Keratinocyte (primary cell): ENCODE data around the gene AKR1C2.
"Not testable (repeated sequence)": the region's sequence is repeated elsewhere in the genome, so short reads cannot be mapped to it uniquely, and the experiment has no call there.

Experiments used
- EZH2 ChIP-seq: IDR thresholded peaks from one replicate; pipeline ENCODE4 v1.6.1; 2012; ENCODE audit warnings: inconsistent platforms, mild to moderate bottlenecking, low read length, moderate library complexity
- TF ChIP-seq, protein P1 (sequence below), 3 experiments: IDR thresholded peaks in 1 of 3; conservative IDR thresholded peaks in 1 of 3; optimal IDR thresholded peaks in 1 of 3; 2 replicates in 2 of 3; 3 replicates in 1 of 3; pipeline versions ENCODE3 to v1.5.1; 2011; ENCODE audit warnings: low read length in 3 of 3, mild to moderate bottlenecking in 3 of 3, moderate library complexity in 2 of 3, control low read depth in 1 of 3, inconsistent platforms in 1 of 3; ENCODE audit not compliant: insufficient read depth in 2 of 3; ENCODE audit errors: extremely low read depth in 1 of 3

DNA sequence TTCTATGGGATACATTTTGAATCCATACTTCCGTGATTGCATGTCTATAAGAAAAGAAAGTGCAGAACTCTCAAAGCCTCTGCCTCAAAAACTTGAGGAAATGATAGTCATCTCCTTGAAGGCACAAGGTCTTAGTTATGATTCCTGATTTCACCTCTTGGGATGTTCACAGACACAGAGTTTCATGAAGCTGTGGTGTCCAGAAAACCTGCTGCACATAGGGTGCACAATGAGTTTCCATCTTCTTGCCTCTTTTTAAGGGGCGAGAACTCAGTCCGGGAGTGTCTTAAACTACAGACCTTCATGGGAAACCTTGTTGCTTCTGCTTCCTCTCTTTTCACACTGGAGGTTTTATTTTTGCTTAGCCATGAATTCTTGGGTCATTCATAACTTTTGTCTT lies 36.5 kb downstream of the AKR1C2 start:
- TF ChIP-seq, protein P1, sequence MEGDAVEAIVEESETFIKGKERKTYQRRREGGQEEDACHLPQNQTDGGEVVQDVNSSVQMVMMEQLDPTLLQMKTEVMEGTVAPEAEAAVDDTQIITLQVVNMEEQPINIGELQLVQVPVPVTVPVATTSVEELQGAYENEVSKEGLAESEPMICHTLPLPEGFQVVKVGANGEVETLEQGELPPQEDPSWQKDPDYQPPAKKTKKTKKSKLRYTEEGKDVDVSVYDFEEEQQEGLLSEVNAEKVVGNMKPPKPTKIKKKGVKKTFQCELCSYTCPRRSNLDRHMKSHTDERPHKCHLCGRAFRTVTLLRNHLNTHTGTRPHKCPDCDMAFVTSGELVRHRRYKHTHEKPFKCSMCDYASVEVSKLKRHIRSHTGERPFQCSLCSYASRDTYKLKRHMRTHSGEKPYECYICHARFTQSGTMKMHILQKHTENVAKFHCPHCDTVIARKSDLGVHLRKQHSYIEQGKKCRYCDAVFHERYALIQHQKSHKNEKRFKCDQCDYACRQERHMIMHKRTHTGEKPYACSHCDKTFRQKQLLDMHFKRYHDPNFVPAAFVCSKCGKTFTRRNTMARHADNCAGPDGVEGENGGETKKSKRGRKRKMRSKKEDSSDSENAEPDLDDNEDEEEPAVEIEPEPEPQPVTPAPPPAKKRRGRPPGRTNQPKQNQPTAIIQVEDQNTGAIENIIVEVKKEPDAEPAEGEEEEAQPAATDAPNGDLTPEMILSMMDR (optimal IDR thresholded peaks at IDR 0.05 in 1 of 3, IDR thresholded peaks at IDR 0.05 in 1 of 3, conservative IDR thresholded peaks at IDR 0.05 in 1 of 3; ENCODE audit: extremely low read depth in 1 of 3, insufficient read depth in 2 of 3, low read length in 3 of 3): not testable (repeated sequence)
- not testable (repeated sequence) for TF ChIP-seq EZH2
